WERI-Rb-1 (cell line): Measurements from ENCODE around the gene PRKAG2.

Source experiments
- DNase-seq: peaks from one replicate; pipeline ENCODE4 v3.0.0-alpha.2; 2020
- H3K27ac ChIP-seq: fragments of 250-450 bp; sonication (Bioruptor Pico); 2 replicates; pipeline ENCODE4 v1.5.1; 2020; ENCODE audit warnings: mild to moderate bottlenecking, moderate library complexity
- H3K27me3 ChIP-seq: fragments of 250-450 bp; sonication (Bioruptor Pico); 2 replicates; pipeline ENCODE4 v1.5.1; 2021; ENCODE audit warnings: mild to moderate bottlenecking, low read depth, moderate library complexity; ENCODE audit not compliant: insufficient read depth, severe bottlenecking
- H3K36me3 ChIP-seq: fragments of 250-450 bp; sonication (Bioruptor Pico); 2 replicates; pipeline ENCODE4 v1.5.1; 2020; ENCODE audit warnings: mild to moderate bottlenecking, moderate library complexity
- H3K4me3 ChIP-seq: 2 replicates; pipeline ENCODE4 v1.5.1; 2011; ENCODE audit warnings: low read depth, mild to moderate bottlenecking, control low read depth, low read length
- H3K9me3 ChIP-seq: fragments of 250-450 bp; sonication (Bioruptor Pico); 2 replicates; pipeline ENCODE4 v1.5.1; 2021; ENCODE audit warnings: mild to moderate bottlenecking, moderate library complexity; ENCODE audit not compliant: severe bottlenecking
- TF ChIP-seq, protein P1 (sequence below): IDR thresholded peaks from 2 replicates; pipeline ENCODE4 v1.5.1; 2011; ENCODE audit warnings: low read depth, mild to moderate bottlenecking, control low read depth, inconsistent platforms, low read length

The PRKAG2 gene

DNA sequence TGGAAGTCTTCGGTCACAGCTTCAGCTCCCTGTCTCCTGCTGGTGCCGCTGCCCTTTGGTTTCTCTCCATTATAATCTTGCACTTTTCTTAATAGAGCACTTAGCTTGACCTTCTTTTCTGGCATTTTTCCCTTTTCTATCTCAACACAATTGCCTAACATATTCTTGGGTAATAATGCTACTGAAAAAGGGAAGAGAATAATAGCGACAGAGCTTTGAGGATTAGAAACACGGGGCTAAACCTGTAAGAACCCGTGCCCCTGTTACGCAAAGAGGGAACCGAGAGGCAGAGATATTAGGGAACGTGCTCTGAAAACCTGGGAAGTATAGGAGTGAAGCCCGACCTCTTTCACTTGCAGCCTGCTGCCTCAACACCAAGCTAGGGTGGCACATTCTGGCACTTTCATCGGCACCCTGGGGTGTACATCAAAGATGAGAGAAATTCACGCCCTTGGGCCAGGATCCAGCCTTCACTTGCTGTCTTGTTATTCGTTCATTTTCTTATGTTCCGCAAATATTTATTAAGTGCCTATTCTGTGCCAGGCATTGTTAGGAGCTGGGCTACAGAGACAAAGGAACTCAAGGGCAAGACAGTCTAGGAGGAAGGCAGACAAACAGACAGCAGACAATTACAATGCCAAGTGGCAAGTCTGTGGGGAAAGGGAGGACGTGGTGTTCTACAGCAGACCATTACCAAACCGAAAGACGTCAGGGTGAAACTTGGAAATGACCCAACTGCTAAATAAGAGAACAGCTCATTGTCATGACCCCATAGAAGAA lies 46.4 kb upstream of the PRKAG2 start:
- Histone ChIP-seq H3K27me3 (no peaks in the 10 kb centered on the region), H3K4me3 (no peak overlapping the region), H3K36me3 (no peaks in the 10 kb centered on the region), H3K9me3 (no peaks in the 10 kb centered on the region), H3K27ac (no peak overlapping the region)
- no peak for DNase-seq
- TF ChIP-seq, protein P1, sequence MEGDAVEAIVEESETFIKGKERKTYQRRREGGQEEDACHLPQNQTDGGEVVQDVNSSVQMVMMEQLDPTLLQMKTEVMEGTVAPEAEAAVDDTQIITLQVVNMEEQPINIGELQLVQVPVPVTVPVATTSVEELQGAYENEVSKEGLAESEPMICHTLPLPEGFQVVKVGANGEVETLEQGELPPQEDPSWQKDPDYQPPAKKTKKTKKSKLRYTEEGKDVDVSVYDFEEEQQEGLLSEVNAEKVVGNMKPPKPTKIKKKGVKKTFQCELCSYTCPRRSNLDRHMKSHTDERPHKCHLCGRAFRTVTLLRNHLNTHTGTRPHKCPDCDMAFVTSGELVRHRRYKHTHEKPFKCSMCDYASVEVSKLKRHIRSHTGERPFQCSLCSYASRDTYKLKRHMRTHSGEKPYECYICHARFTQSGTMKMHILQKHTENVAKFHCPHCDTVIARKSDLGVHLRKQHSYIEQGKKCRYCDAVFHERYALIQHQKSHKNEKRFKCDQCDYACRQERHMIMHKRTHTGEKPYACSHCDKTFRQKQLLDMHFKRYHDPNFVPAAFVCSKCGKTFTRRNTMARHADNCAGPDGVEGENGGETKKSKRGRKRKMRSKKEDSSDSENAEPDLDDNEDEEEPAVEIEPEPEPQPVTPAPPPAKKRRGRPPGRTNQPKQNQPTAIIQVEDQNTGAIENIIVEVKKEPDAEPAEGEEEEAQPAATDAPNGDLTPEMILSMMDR: no peak

DNA sequence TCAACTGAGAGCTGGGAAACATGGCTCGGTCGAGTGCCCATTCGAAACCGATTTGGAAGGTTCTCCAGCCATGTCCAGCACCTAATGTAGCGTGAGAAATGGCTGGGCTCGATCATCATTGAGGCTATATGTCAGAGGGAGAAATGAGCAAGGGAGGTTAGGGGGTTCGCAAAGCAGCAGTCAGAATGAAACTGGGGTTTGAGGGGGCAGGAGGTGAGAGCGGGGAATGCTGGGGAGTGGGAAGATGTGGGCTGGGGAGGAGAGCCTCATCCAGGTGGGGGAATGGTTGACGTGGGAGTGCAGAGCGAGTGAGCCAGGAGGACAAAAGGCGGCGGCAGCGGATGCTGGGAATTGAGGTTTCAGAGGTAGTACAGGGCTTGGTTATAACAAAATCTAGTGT lies 44.5 kb upstream of the PRKAG2 start:
- Histone ChIP-seq H3K27ac (no peak overlapping the region), H3K27me3 (no peaks in the 10 kb centered on the region), H3K9me3 (no peaks in the 10 kb centered on the region), H3K4me3 (no peak overlapping the region), H3K36me3 (no peaks in the 10 kb centered on the region)
- TF ChIP-seq, protein P1: no peak
- DNase-seq: no peak

- TF ChIP-seq, protein P1: no peak
- Histone ChIP-seq H3K36me3 (no peaks in the 10 kb centered on the region), H3K9me3 (no peaks in the 10 kb centered on the region), H3K27me3 (no peaks in the 10 kb centered on the region), H3K27ac (no peak overlapping the region), H3K4me3 (no peak overlapping the region)
- no peak for DNase-seq
Observed at GRCh38 chr7:151920488-151920887, 43.6 kb upstream of the PRKAG2 start.

- H3K4me3 ChIP-seq: no peak overlapping the region
- H3K27ac ChIP-seq: no peak overlapping the region
- TF ChIP-seq, protein P1: no peak
- no peak for DNase-seq
- H3K36me3 ChIP-seq: no peaks in the 10 kb centered on the region
- peaks cover 2% of the 10 kb centered on the region for H3K9me3 ChIP-seq
- H3K27me3 ChIP-seq: no peaks in the 10 kb centered on the region
Observed at GRCh38 chr7:151919595-151919994, 42.7 kb upstream of the PRKAG2 start.

DNA sequence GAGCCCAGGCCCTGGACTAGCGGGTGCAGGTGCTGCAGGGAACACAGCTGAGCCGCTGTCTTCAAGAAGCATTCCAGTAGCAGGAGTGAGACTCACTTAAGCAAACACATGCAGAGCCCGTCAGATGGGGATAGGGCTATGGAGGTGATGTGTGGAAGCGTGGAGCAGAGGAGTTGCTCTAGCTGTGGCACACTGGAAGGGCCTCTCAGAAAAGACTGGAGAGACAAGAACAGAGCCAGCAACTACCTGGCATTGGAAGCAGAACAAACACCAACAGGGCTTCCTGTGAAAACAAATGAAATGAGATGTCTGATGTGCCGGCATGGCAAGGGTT lies 41.6 kb upstream of the PRKAG2 start:
- Histone ChIP-seq H3K9me3 (peaks cover 2% of the 10 kb centered on the region), H3K4me3 (no peak overlapping the region)

More for the DNA sequence above, 41.6 kb upstream of the PRKAG2 start:
- TF ChIP-seq, protein P1: no peak
- H3K27ac ChIP-seq: no peak overlapping the region
- H3K36me3 ChIP-seq: no peaks in the 10 kb centered on the region
- no peaks in the 10 kb centered on the region for H3K27me3 ChIP-seq
- DNase-seq: no peak
